ENCODE measurements around the gene GPR18.

GRCh38 chr13:99281811-99282263 is 23.7 kb upstream of the GPR18 start:
- TF ChIP-seq EP300 (IDR thresholded peaks at IDR 0.05) = no peak
- TF ChIP-seq CTCF (IDR thresholded peaks at IDR 0.05) = no peak
- TF ChIP-seq POLR2AphosphoS5 (IDR thresholded peaks at IDR 0.05) = peak in 2 of 3 donors; percentile 93 to 94
- TF ChIP-seq POLR2A (IDR thresholded peaks at IDR 0.05) = no peak
